CD14-positive monocyte (primary cell): ENCODE results near the gene SCN3A. TPM values are rescaled to one million over a fixed set of nuclear protein-coding genes. Genes with fewer than 3 reads are reported as not detected.

Experiments
- DNase-seq, 3 donors: peaks; one replicate each; pipeline ENCODE4 v3.0.0-alpha.2; 2011 to 2022
- H2AFZ ChIP-seq: 2 replicates; pipeline ENCODE4 v1.6.0; 2012; ENCODE audit warnings: mild to moderate bottlenecking, low read depth, low read length, inconsistent platforms; ENCODE audit not compliant: insufficient read depth, poor library complexity, severe bottlenecking
- H3K27ac ChIP-seq, 2 donors: 1 replicate in 1 of 2; 2 replicates in 1 of 2; pipeline ENCODE4 v1.5.1; 2012 to 2013; ENCODE audit warnings: low read length in 2 of 2, control low read depth in 1 of 2, inconsistent platforms in 1 of 2, low read depth in 1 of 2, mild to moderate bottlenecking in 1 of 2
- H3K27me3 ChIP-seq, 2 donors: one replicate each; pipeline versions ENCODE4 v1.6.0 to v1.6.1; 2011 to 2013; ENCODE audit warnings: low read length in 2 of 2; ENCODE audit not compliant: control insufficient read depth in 2 of 2, insufficient read depth in 2 of 2
- H3K36me3 ChIP-seq, 2 donors: replicated peaks in 1 of 2; 1 replicate in 1 of 2; 2 replicates in 1 of 2; pipeline versions ENCODE4 v1.5.1 to v1.6.1; 2012 to 2013; ENCODE audit warnings: low read length in 2 of 2, control low read depth in 1 of 2, inconsistent platforms in 1 of 2, mild to moderate bottlenecking in 1 of 2; ENCODE audit not compliant: insufficient read depth in 2 of 2, control insufficient read depth in 1 of 2
- H3K4me1 ChIP-seq, 2 donors: 1 replicate in 1 of 2; 2 replicates in 1 of 2; pipeline versions ENCODE4 v1.5.1 to v1.6.1; 2012 to 2013; ENCODE audit warnings: low read length in 2 of 2, control low read depth in 1 of 2, inconsistent platforms in 1 of 2, mild to moderate bottlenecking in 1 of 2, moderate library complexity in 1 of 2; ENCODE audit not compliant: insufficient read depth in 2 of 2, control insufficient read depth in 1 of 2
- H3K4me2 ChIP-seq: replicated peaks from 2 replicates; pipeline ENCODE3; 2012; ENCODE audit warnings: low read length, moderate library complexity, mild to moderate bottlenecking; ENCODE audit not compliant: poor library complexity, severe bottlenecking; ENCODE audit errors: extremely low read depth
- H3K4me3 ChIP-seq, 3 experiments: fragments of 200-600 bp in 1 of 3; sonication (generic) in 1 of 3; replicated peaks in 1 of 3; 1 replicate in 2 of 3; 2 replicates in 1 of 3; pipeline ENCODE4 v1.5.1; 2011 to 2013; ENCODE audit warnings: low read length in 3 of 3, mild to moderate bottlenecking in 3 of 3, control low read depth in 2 of 3, low read depth in 2 of 3, inconsistent platforms in 1 of 3, moderate library complexity in 1 of 3
- H3K79me2 ChIP-seq: 2 replicates; pipeline ENCODE4 v1.6.0; 2012; ENCODE audit warnings: mild to moderate bottlenecking, control low read depth, inconsistent platforms, low read length, moderate library complexity; ENCODE audit not compliant: insufficient read depth
- H3K9ac ChIP-seq: 2 replicates; pipeline ENCODE4 v1.6.0; 2017; ENCODE audit warnings: low read length, mild to moderate bottlenecking; ENCODE audit not compliant: insufficient read depth, poor library complexity, severe bottlenecking
- H3K9me3 ChIP-seq, 2 donors: replicated peaks in 1 of 2; 1 replicate in 1 of 2; 2 replicates in 1 of 2; pipeline versions ENCODE4 v1.5.1 to v1.6.1; 2012 to 2013; ENCODE audit warnings: low read length in 2 of 2, control low read depth in 1 of 2; ENCODE audit not compliant: control insufficient read depth in 1 of 2, insufficient read depth in 1 of 2
- H4K20me1 ChIP-seq: 2 replicates; pipeline ENCODE4 v1.6.0; 2012; ENCODE audit warnings: mild to moderate bottlenecking, low read length, control low read depth, moderate library complexity; ENCODE audit not compliant: insufficient read depth
- H3K27ac Mint-ChIP-seq, 7 donors: one replicate each; pipeline ENCODE4 v1.8.0; 2020; ENCODE audit warnings: mild to moderate bottlenecking in 7 of 7, mixed read lengths in 7 of 7, moderate library complexity in 6 of 7, inconsistent platforms in 2 of 7
- H3K27me3 Mint-ChIP-seq, 3 donors: one replicate each; pipeline ENCODE4 v1.8.0; 2021 to 2022; ENCODE audit warnings: low read depth in 3 of 3, mild to moderate bottlenecking in 3 of 3, mixed read lengths in 3 of 3, moderate library complexity in 3 of 3, inconsistent platforms in 1 of 3
- H3K36me3 Mint-ChIP-seq, 2 donors: one replicate each; pipeline ENCODE4 v1.8.0; 2020; ENCODE audit warnings: mixed read lengths in 2 of 2, inconsistent platforms in 1 of 2, mild to moderate bottlenecking in 1 of 2
- H3K4me1 Mint-ChIP-seq: one replicate; pipeline ENCODE4 v1.8.0; 2020; ENCODE audit warnings: mild to moderate bottlenecking, mixed read lengths
- H3K4me3 Mint-ChIP-seq, 2 donors: one replicate each; pipeline ENCODE4 v1.8.0; 2020; ENCODE audit warnings: mild to moderate bottlenecking in 2 of 2, mixed read lengths in 2 of 2, moderate library complexity in 1 of 2
- H3K9me3 Mint-ChIP-seq, 7 donors: one replicate each; pipeline ENCODE4 v1.8.0; 2020 to 2022; ENCODE audit warnings: mixed read lengths in 7 of 7, mild to moderate bottlenecking in 6 of 7, moderate library complexity in 6 of 7, inconsistent platforms in 2 of 7
- CTCF ChIP-seq: fragments of 200-600 bp; IDR thresholded peaks from one replicate; pipeline ENCODE4 v1.8.0; 2022; ENCODE audit warnings: antibody characterized with exemption, mild to moderate bottlenecking
- WGBS: methylation state at CpG from one replicate; pipeline ENCODE4 v1.1.5; 2013; ENCODE audit warnings: missing lambda C conversion rate; ENCODE audit not compliant: insufficient coverage; 5-methylcytosine and 5-hydroxymethylcytosine counted together
- intact Hi-C, 2 donors: fragments of 100-400 bp; cut with micrococcal nuclease; formaldehyde crosslinking; loops; one replicate each; pipeline versions ENCODE4 v1.15.0 to v1.15.1; 2023
- polyA plus RNA-seq, 3 donors: library from polyadenylated mRNA; depleted of rRNA in 1 of 3; unstranded in 2 of 3; stranded (reverse) in 1 of 3; fragments of 300-500 nt in 2 of 3; fragments of >200 nt in 1 of 3; fragmentation: Illumina TruSeq in 2 of 3; gene quantifications; 1 replicate in 2 of 3; 2 replicates in 1 of 3; pipeline ENCODE4 v1.2.3, GENCODE V29; 2012 to 2021

The SCN3A gene
- polyA plus RNA-seq, 3 donors: 0.03 TPM; not detected in 2

- no peaks in the 10 kb centered on the region for H3K79me2 ChIP-seq
- H2AFZ ChIP-seq: no peak overlapping the region
- no peaks in the 10 kb centered on the region for H3K36me3 ChIP-seq
- no peak for DNase-seq
- TF ChIP-seq CTCF: no peak
- no peaks in the 10 kb centered on the region for H3K9me3 ChIP-seq
- H3K36me3 Mint-ChIP-seq: no peaks in the 10 kb centered on the region
- peaks cover 0 to 2% (median 0%) of the 10 kb centered on the region in 3 donors for H3K27me3 Mint-ChIP-seq
- no peak overlapping the region for H3K9ac ChIP-seq
- no peak overlapping the region for H3K4me3 Mint-ChIP-seq
- peak overlapping the region in 1 of 7 donors; percentile 23 for H3K27ac Mint-ChIP-seq
- no peak overlapping the region for H3K4me2 ChIP-seq
- H3K9me3 Mint-ChIP-seq: peaks cover 0 to 5% (median 0%) of the 10 kb centered on the region in 7 donors
- H3K27me3 ChIP-seq: no peaks in the 10 kb centered on the region
- WGBS: 95% methylated on average over 3 of the region's 3 CpGs
- no peaks in the 10 kb centered on the region for H3K4me1 ChIP-seq
- H3K4me3 ChIP-seq: no peak overlapping the region
- no peaks in the 10 kb centered on the region for H4K20me1 ChIP-seq
- H3K4me1 Mint-ChIP-seq: no peaks in the 10 kb centered on the region
- no peak overlapping the region for H3K27ac ChIP-seq
- intact Hi-C loops: no loop called here
Observed at GRCh38 chr2:165219481-165219880, 15.6 kb upstream of the SCN3A start.

- WGBS: 83% methylated on average over 1 of the region's 1 CpG
- Histone ChIP-seq H3K4me1 (no peaks in the 10 kb centered on the region), H2AFZ (no peak overlapping the region), H3K27ac (no peak overlapping the region), H4K20me1 (no peaks in the 10 kb centered on the region), H3K4me2 (no peak overlapping the region), H3K36me3 (no peaks in the 10 kb centered on the region), H3K4me3 (no peak overlapping the region), H3K9me3 (no peaks in the 10 kb centered on the region), H3K9ac (no peak overlapping the region), H3K79me2 (no peaks in the 10 kb centered on the region), H3K27me3 (no peaks in the 10 kb centered on the region)
- no peak for DNase-seq
- intact Hi-C loops: no loop called here
- H3K4me3 Mint-ChIP-seq: no peak overlapping the region
- no peaks in the 10 kb centered on the region for H3K4me1 Mint-ChIP-seq
- no peaks in the 10 kb centered on the region for H3K36me3 Mint-ChIP-seq
- no peak for TF ChIP-seq CTCF
- H3K27me3 Mint-ChIP-seq: no peaks in the 10 kb centered on the region
- no peaks in the 10 kb centered on the region for H3K9me3 Mint-ChIP-seq
- no peak overlapping the region for H3K27ac Mint-ChIP-seq
Observed at GRCh38 chr2:165214093-165214492, 10.2 kb upstream of the SCN3A start.
